ENCODE measurements around the gene TM7SF2. TPM values are rescaled to one million over a fixed set of nuclear protein-coding genes. Genes with fewer than 3 reads are reported as not detected.
"Not testable (repeated sequence)": the region's sequence is repeated elsewhere in the genome, so short reads cannot be mapped to it uniquely, and the experiment has no call there.

The TM7SF2 gene
- total RNA-seq, 1 donor from 2014 or later, result 54.6 TPM

- FAIRE-seq; DNase-seq (ENCODE audit: low spot score in 2 of 2): not testable (repeated sequence)
Measured at GRCh38 chr11:65150131-65150508, 38.4 kb downstream of the TM7SF2 start.

- peak in 1 of 2 donors; percentile 68 for DNase-seq (ENCODE audit: low spot score in 2 of 2)
- FAIRE-seq, result no peak
Measured at GRCh38 chr11:65150509-65151299, 39.0 kb downstream of the TM7SF2 start.

DNA sequence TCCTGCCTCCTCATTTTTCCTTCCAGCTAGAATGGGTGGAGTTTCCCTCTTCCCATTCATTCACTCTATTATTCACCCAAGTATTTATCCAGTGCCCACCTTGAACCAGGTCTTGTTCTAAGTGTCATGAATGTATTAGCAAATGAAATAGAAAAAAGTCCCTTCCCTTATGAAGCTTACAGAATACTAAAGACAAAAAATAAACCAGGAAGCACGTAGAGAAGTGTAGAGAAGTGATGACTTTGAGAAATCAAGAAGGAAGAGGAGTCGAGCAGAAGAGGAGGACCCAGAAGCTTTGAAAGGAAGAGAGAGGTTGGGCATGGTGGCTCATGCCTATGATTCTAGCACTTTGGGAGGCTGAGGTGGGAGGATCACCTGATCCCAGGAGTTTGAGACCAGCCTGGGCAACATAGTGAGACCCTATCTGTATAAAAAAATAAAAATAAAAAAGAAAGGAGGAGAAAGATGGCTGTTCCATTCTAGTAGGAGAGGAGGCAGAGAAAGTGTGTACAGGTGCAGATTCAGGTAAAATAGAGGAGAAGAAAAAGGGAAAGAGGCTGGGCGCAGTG lies 39.7 kb downstream of the TM7SF2 start:
- no peak for DNase-seq (ENCODE audit: low spot score in 2 of 2)

DNA sequence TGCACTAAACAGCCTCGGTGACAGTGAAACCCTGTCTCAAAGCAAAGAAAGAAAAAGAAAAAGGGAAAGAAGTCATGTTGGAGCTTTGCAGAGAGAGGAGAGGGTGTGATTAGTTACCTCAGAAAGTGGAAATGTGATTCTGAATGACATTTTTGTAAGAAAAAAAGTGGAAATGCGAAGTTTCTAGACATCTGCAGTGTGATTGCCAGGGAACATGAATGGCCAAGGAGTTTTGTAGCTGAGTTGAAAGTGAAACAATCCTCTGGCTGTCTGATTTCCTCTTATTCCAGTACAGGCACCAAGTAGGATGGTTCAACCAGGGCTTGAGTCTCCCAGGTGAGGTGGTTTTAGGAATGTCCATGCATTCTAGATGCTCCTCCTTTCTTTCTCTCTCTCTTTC lies 40.5 kb downstream of the TM7SF2 start:
- FAIRE-seq, result no peak
- no peak for DNase-seq (ENCODE audit: low spot score in 2 of 2)

More for the DNA sequence above, 39.7 kb downstream of the TM7SF2 start:
- no peak for FAIRE-seq

- DNase-seq (ENCODE audit: low spot score in 2 of 2) (no peak), FAIRE-seq (no peak)
Measured at GRCh38 chr11:65156256-65156655, 44.6 kb downstream of the TM7SF2 start.

- FAIRE-seq (no peak), DNase-seq (ENCODE audit: low spot score in 2 of 2) (no peak)
Measured at GRCh38 chr11:65156926-65157325, 45.3 kb downstream of the TM7SF2 start.

DNA sequence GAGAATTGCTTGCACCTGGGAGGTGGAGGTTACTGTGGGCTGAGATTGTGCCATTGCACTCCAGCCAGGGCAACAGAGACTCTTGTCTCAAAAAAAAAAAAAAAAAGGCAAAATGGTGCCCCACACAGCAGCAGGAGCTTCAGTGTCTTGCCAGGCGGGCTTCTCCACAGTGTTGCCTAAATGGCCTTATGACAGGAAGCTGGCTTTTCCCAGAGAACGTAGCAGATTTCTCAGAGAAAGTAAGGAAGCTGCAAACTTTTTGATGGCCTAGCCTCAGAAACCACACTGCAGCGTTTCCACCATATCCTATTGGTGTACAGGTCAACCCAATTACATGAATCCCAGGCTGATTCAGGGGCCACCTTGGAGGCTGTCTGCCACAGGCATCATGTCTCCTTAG lies 45.7 kb downstream of the TM7SF2 start:
- DNase-seq (ENCODE audit: low spot score in 2 of 2) (no peak), FAIRE-seq (no peak)

DNA sequence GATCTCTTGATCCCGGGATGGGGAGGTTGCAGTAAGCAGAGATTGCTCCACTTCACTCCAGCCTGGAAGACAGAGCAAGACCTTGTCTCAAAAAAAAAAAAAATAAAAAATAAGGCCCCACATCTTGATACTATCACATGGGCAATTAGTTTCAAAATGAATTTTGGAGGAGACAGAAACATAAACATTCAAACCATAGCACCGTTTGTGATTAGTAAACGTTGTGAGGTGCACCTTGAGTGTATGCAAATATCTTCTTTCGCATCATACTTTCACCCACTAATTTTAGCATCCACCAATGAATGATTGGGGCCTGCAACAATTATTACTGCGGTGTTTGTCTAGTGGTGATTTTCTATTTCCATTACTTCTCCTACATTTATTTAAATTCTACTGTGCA lies 47.3 kb downstream of the TM7SF2 start:
- FAIRE-seq, result no peak

GRCh38 chr11:65160643-65161042 lies 49.0 kb downstream of the TM7SF2 start:
- FAIRE-seq (no peak), DNase-seq (ENCODE audit: low spot score in 2 of 2) (no peak)

More for the DNA sequence above, 47.3 kb downstream of the TM7SF2 start:
- no peak for DNase-seq (ENCODE audit: low spot score in 2 of 2)

DNA sequence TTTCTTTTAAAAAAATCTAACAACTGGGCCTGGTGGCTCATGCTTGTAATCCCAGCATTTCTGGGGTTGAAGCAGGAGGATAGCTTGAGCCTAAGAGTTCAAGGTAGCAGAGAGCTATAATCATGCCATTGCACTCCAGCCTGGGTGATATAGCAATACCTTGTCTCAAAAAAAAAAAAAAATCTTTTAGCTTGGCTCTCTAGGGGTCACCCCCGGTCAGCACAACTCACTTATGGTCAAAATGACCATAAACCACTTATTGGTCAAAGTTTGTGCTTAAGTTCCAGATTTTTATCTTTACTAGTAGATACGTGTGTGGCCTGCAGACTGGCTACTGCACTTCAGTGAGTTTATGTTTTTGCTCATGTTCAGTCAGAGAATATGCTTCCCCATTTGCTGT lies 52.0 kb downstream of the TM7SF2 start:
- FAIRE-seq, result no peak
- DNase-seq (ENCODE audit: low spot score in 2 of 2), result no peak

Small RNAs within 50 kb of the gene (small RNA-seq; reads per million reads assigned to genes)
- gene HIGD1AP10 (not detected), gene PDCL2P2 (not detected), gene RNU2-23P (4.4 reads per million, percentile 91 among the genes with 10 or more reads in this experiment)

Other genes with a start within 250 kb of the TM7SF2 start
- 23.6 TPM for gene EHD1, start 233.3 kb upstream of the TM7SF2 start, total RNA-seq
- 7.3 TPM for gene ATG2A, start 194.7 kb upstream of the TM7SF2 start, total RNA-seq
- gene PPP2R5B, start 187.2 kb upstream of the TM7SF2 start, total RNA-seq, result 27.3 TPM
- not detected for gene GPHA2, start 176.0 kb upstream of the TM7SF2 start, total RNA-seq
- gene MAJIN, start 139.8 kb upstream of the TM7SF2 start, total RNA-seq, result not detected
- not detected for gene BATF2, start 114.9 kb upstream of the TM7SF2 start, total RNA-seq
- 50.5 TPM for gene ARL2, start 97.7 kb upstream of the TM7SF2 start, total RNA-seq
- 17.9 TPM for gene SNX15, start 84.4 kb upstream of the TM7SF2 start, total RNA-seq
- gene SAC3D1, start 70.7 kb upstream of the TM7SF2 start, total RNA-seq, result 5.7 TPM
- 4.1 TPM for gene NAALADL1, start 53.3 kb upstream of the TM7SF2 start, total RNA-seq
- gene CDCA5, start 27.8 kb upstream of the TM7SF2 start, total RNA-seq, result 1.6 TPM
- 11.8 TPM for gene ZFPL1, start 27.6 kb upstream of the TM7SF2 start, total RNA-seq
- 229 TPM for gene VPS51, start 15.7 kb upstream of the TM7SF2 start, total RNA-seq
- gene ZNHIT2, start 5.8 kb downstream of the TM7SF2 start, total RNA-seq, result 6.1 TPM
- gene FAU, start 10.3 kb downstream of the TM7SF2 start, total RNA-seq, result 251 TPM
- gene MRPL49, start 10.4 kb downstream of the TM7SF2 start, total RNA-seq, result 29.3 TPM
- gene SYVN1, start 22.6 kb downstream of the TM7SF2 start, total RNA-seq, result 7.7 TPM
- not detected for gene SPDYC, start 58.4 kb downstream of the TM7SF2 start, total RNA-seq
- gene CAPN1, start 70.1 kb downstream of the TM7SF2 start, total RNA-seq, result 48.5 TPM
- 2.9 TPM for gene POLA2, start 150.1 kb downstream of the TM7SF2 start, total RNA-seq
- 6.1 TPM for gene CDC42EP2, start 203.0 kb downstream of the TM7SF2 start, total RNA-seq
- 17.5 TPM for gene DPF2, start 222.0 kb downstream of the TM7SF2 start, total RNA-seq
- gene TIGD3, start 242.9 kb downstream of the TM7SF2 start, total RNA-seq, result 5.3 TPM

All from frontal cortex (tissue), 4 donors.